CD4-positive, alpha-beta T cell treated with Interleukin-4 for 4 hours (primary cell): ENCODE results near the gene LCE1A.

Experiments used
- DNase-seq: peaks from one replicate; pipeline ENCODE4 v3.0.0-alpha.2; 2020

LCE1A gene

DNA sequence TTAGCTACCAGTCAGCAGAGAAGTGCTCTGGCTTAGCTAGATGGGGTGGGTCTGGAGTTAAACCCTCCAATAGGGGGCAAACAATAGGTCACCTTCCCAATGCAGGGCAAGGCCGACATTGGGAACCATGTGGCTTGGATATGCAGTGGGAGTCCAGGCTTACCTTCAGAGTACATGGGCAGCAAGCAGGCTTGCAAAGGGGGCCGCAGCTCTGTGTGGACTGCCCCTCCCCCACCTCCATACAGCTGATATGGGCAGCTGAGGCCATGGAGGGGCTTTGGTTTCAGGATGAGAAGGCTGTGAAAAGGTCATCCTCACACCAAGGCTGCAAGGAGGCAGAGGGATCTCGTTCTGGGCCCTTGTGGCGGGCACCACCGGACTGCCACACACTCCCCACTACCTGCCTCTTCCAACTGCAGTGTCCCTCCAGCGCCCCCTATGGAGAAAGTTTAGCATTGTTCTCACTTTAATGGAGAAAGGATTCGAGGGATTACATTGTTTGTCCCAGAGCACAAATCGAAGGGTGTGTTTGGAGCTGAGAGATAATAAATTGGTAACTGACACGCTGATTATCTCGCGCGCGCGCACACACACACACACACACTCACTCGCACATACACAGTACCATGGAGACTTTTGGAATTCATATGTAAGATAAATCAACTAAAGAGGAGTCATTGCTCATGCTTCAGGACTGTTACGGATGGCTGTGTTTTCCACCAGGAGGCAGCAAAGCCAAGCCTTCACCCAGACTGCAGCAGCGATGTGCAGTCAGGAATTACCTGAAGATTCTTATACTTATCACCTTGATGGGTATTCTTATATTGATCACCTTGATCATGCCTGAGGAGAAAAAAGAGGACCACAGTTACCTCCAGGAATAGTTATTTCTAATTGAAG, 43.8 kb downstream of the LCE1A start:
- DNase-seq = no peak

DNA sequence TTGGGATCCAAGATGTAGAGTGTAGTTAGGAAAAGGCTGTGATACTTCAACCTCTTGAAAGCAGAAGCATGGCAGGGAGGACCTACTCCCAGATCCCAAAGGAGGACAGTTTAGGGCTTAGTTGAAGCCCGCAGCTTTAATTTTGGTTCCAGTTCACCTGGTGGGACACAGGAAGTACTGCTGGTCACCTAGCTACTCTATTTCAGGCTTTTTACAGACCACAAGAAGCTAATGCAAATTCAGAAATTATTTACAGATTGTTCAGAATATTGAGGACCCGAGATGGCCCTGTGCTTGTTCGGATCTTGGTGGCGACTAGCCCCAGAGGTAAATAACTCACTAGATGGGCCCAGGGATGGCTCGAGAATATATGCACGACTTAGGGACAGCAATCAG, 44.5 kb downstream of the LCE1A start:
- DNase-seq = no peak

DNA sequence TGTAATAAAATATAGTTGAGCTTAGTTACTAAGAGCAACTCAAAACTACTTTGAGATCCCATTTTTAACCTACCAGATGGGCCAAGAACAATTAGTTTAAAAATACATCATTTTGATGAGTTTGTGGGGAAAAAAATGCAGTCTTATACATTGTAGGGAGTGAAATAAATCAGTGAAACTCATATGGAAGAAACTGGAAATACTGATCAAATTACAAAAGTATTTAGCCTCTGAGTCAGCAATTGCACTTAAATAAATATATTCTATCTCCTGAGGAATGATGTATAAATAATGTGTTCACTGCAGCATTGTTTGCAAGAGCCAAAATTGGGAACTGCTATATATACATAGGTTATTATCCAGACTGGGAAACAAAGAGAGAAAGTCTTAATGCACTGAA, 46.2 kb downstream of the LCE1A start:
- no peak for DNase-seq

DNA sequence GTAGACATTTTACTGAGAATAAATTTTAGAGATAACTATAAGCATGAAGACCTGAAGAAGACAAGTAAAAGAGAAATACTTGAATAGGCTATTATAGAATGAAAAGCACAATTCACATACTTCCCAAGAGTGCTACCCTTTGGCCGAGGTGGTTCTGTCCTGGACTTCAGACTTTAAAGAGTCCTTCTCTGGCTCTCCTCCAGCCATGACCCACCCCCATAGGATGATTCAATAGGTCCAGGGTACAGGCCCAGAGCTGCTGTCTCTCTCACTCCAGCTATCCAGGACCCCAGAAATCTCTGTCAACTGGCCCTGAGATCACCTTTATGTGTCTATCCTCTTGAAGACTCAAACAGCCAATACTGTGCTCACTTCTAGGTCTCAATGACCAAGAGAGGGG, 49.6 kb downstream of the LCE1A start:
- DNase-seq = no peak
